ENCODE data around the gene WBP1.
"Not testable (repeated sequence)": the region's sequence is repeated elsewhere in the genome, so short reads cannot be mapped to it uniquely, and the experiment has no call there.

WBP1 gene

GRCh38 chr2:74454654-74455511 lies 3.4 kb upstream of the WBP1 start, which contains the start of gene INO80B:
Gene INO80B (plus strand): TSS chr2:74455087. CDS start chr2:74455117, 30 bp downstream.
- DNase-seq (ENCODE audit: low read depth) = peak; percentile 89

- no peak for DNase-seq (ENCODE audit: low read depth)
Observed at GRCh38 chr2:74457129-74457548, 1.1 kb upstream of the WBP1 start.

GRCh38 chr2:74457549-74458131 lies 598 bp upstream of the WBP1 start:
- DNase-seq (ENCODE audit: low read depth) = peak; percentile 65

DNA sequence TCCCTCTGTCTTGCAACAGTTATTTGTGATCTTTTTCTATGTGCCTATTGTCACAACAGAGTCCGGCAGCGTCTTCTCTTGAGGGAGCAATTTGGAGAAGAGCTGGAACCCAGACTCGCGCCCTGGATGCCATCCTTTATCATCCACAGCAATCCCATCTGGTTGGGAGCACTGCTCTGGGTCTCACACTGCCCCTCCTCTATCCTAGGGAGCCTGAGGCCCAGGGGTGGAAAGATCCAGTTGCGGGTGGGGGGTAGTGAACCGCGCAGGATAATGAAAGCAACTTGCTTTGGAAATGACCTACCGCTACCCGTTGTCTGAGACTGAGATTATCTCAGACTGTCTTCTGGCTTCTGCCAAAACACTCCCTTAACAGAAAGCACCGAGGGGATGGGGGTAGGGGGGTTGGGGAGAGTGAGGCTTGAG lies 713 bp downstream of the WBP1 start:
- no peak for DNase-seq (ENCODE audit: low read depth)

- not testable (repeated sequence) for DNase-seq (ENCODE audit: low read depth)
Observed at GRCh38 chr2:74459503-74460118, 1.4 kb downstream of the WBP1 start.

DNA sequence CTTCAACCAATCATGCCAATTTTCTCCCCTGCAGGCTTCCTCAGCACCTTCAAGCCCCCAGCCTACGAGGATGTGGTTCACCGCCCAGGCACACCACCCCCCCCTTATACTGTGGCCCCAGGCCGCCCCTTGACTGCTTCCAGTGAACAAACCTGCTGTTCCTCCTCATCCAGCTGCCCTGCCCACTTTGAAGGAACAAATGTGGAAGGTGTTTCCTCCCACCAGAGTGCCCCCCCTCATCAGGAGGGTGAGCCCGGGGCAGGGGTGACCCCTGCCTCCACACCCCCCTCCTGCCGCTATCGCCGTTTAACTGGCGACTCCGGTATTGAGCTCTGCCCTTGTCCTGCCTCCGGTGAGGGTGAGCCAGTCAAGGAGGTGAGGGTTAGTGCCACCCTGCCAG lies 1.9 kb downstream of the WBP1 start:
- not testable (repeated sequence) for DNase-seq (ENCODE audit: low read depth)

- no peak for DNase-seq (ENCODE audit: low read depth)
Observed at GRCh38 chr2:74461187-74462053, 3.2 kb downstream of the WBP1 start.

DNA sequence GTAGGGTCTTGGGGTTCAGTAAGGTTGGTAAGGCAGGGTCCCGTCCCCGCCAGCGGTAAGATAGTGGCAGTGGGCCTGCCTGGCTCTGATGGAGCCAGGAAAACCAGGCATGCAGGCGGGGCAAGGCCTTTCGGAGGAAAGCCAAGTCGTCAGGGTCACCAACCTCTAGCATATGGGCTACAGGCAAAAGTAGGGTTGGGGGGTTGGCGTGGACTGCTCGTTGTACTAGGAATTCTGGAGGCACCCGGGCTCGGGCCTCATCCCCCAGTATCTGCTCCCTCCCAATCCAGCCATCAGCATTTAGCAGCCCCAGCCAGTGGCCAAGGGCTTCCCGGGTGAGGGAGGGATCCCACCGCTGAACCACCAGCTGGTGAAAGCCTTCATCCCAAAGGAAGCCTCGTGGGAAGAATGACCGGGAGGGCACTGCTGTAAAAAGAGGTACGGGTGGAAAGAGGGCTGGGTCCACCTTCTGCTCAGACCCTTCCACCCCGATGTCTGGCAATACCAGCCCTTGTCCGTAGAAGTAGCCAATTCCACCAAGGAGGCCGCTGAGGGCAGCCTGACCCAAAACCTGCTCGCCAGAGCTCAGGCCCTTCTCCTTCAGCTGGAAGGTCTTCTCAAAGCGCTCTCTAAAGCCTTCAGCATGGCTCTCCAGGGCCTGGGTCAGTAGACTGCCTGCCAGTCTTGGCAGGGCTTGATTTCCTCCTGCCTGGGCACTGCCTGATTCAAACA lies 4.0 kb downstream of the WBP1 start:
- DNase-seq (ENCODE audit: low read depth) = no peak

GRCh38 chr2:74462786-74463105 lies 4.5 kb downstream of the WBP1 start:
- DNase-seq (ENCODE audit: low read depth) = no peak

- DNase-seq (ENCODE audit: low read depth) = no peak
Observed at GRCh38 chr2:74464406-74464805, 6.2 kb downstream of the WBP1 start.

DNA sequence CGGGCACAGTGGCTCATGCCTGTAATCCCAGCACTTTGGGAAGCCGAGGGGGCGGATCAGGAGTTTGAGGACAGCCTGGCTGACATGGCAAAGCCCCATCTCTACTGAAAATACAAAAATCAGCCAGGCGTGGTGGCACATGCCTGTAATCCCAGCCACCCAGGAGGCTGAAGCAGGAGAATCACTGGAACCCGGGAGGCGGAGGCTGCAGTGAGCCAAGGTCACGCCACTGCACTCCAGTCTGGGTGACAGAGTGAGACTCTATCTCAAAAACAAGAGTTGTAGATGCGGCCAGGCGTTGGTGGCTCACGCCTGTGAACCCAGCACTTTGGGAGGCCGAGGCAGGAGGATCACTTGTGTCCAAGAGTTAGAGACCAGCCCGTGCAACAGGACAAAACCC lies 12.5 kb downstream of the WBP1 start:
- DNase-seq (ENCODE audit: low read depth) = not testable (repeated sequence)

- no peak for DNase-seq (ENCODE audit: low read depth)
Observed at GRCh38 chr2:74471332-74472065, 13.3 kb downstream of the WBP1 start.

- peak; percentile 97 for DNase-seq (ENCODE audit: low read depth)
Observed at GRCh38 chr2:74472086-74472944, 14.1 kb downstream of the WBP1 start, which contains the start of gene MRPL53. Gene MRPL53 (minus strand): TSS chr2:74472680. CDS start chr2:74472660, 20 bp downstream.

- no peak for DNase-seq (ENCODE audit: low read depth)
Observed at GRCh38 chr2:74472945-74473258, 14.7 kb downstream of the WBP1 start.

GRCh38 chr2:74474481-74474880 lies 16.2 kb downstream of the WBP1 start:
- DNase-seq (ENCODE audit: low read depth) = no peak

DNA sequence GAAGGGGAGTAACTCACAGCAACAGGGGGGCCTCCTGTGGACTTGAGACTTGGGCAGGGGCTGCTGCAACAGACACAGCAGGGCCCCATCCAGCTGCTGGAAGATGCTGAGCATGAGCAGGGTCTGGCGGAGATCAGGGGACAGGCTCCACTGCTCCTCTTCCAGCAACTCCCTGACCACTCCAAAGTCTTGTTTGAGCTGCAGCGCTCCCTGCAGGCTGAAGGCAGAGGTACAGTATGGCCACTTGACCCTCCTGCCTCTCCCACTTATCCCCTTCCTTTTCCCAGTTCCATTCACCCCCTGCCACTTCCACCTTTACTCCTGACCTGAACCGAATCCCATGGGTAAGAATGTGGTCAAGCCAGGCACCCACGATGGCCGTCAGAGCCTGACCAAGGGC lies 16.7 kb downstream of the WBP1 start:
- DNase-seq (ENCODE audit: low read depth) = no peak

DNA sequence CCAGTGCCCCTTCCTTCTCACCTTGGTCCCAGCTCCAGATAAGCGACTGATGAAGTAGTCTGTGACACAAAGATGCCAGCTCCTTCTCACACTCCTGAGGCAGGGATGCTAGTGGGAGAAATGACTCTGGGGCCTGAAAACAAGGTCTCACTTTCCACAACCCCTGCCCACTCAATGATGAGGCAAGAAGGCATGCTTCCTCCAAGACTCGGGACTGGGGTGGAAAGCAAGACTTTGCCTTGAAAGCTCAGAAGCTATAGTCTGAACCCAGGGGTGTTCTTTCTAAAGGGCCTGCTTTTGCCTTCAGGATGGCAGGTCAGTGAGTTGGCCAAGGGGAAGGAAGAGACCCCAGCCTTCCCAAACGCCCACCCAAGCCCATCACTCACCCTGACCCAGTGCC lies 23.2 kb downstream of the WBP1 start:
- no peak for DNase-seq (ENCODE audit: low read depth)

DNA sequence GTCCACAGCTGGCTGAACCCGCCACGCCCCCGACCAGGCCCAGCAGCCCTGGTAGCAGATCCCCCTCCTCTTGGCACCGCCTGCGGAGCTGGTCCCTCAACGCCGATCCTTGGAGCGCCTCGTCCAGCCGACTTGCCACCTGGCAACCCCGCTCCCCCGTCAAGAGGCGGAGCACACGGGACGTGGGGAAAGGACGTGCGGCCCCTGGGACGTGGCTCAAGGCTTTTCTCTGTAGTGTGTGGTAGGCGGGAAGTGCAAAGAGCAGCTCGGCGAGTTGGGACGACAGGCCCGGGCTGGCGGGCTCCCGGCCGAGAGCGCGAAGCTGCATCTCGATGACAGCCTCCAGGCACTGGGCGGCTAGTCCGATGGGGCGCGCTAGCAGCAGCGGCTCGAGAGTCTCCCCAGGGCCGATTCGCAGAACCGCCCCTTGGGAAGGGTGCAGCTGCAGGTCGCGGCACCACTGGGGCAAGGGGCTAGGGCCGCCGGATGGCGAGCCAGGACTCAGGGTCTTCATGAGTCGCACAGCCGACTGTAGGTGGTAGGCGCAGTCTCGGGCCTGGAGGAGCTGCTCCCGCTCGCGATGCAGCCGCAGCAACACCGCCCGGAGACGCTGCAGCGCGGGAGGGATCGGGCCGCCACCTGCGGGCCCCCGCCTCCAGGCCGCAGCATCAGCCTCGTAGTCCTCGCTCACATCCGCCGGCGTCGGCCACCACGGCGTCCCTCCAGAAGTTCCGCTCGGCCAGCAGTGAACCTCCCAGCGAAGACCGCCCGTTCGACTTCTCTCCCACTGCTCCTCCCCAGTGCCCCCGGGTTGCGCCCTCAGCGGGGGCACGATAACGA lies 23.9 kb downstream of the WBP1 start:
- DNase-seq (ENCODE audit: low read depth) = no peak

Measured in stimulated activated CD8-positive, alpha-beta memory T cell treated with anti-CD3 and anti-CD28 coated beads, Interleukin-15, amount 100 ng/mL, for 24 hours (primary cell).